Measurements from ENCODE around the gene MAP3K3. TPM values are rescaled to one million over a fixed set of nuclear protein-coding genes. Genes with fewer than 3 reads are reported as not detected.

Gene MAP3K3
- total and polyA plus RNA-seq, 7 donors, result 8.3 to 27.4 (median 22.1) TPM

DNA sequence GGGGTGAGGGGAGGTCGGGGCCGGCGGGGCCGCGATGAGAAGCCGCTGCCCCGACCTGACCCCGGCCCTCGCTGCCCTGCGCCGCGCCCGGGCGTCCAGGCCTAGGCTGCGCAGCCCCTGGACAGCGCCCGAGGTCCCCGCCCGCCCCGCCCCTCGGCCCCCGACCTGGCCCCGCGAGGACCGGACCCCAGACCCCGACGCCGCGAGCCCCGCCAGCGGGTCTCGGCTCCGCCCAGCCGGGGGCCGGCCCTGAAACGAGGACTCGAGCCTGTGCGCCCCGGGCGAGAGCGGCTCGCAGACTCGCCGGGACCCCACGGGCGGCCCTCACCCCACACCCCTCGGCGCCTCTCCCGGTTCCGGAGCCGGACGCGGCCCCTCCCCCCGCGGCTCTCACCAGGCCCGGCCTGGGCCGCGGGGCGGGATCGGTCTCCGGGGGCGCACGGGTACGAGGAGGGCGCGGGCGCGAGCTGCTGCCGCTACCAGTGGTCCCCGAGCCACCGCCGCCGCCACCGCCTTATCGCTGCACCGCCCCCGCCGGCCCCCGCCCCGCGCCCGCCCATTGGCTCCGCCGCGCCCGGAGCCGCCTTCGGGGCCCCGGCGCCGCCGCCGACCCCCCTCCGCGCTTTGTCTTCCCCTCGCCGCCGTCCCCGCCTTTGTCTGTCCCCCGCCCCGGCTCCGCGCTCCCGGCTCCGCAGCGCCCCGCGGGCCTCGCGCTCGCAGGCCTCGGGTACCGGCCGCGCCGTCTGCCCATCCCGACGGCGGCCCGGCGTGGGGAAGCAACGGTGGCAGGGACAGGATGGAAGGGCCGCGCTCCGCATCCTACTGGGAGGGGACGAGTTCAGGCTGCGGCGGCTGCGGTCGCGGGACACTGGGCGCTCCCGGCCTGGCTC, 77.7 kb downstream of the MAP3K3 start, which contains the start of gene LIMD2:
LIMD2 (minus strand) TSS at position 488 of the 890 bp plus-strand sequence. CDS start 827 bp downstream, outside the sequence.
- no peaks in the 10 kb centered on the region for H3K9me3 ChIP-seq
- H3K27me3 ChIP-seq (ENCODE audit: insufficient read depth in 3 of 3, low read length in 2 of 3), result peaks cover 0 to 28% (median 0%) of the 10 kb centered on the region in 3 donors
- peak within 1 kb of the TSS; percentile 67 for H3K4me3 ChIP-seq
- peaks cover 0 to 33% of the 10 kb centered on the region in 2 donors for H3K36me3 ChIP-seq (ENCODE audit: insufficient read depth in 1 of 2, low read depth in 1 of 2)
- WGBS, 3 donors, result 0 to 1% (median 0%) methylated on average over 51 to 132 of the region's 133 CpGs
- DNase-seq (peak; percentile 63 to 77), ATAC-seq (peak in 2 of 4 donors; percentile 20 to 21)
- TF ChIP-seq CTCF (IDR thresholded peaks at IDR 0.05), result no peak
- peaks cover 23% of the 10 kb centered on the region for H3K4me1 ChIP-seq
- H3K27ac ChIP-seq, result peak within 1 kb of the TSS; percentile 46
- intact Hi-C loops (cut with DNase I), result loop anchor here in 1 of 2 donors (5.0 kb wide), 1 partner anchor 137 kb away; no protein-coding TSS in a partner anchor

DNA sequence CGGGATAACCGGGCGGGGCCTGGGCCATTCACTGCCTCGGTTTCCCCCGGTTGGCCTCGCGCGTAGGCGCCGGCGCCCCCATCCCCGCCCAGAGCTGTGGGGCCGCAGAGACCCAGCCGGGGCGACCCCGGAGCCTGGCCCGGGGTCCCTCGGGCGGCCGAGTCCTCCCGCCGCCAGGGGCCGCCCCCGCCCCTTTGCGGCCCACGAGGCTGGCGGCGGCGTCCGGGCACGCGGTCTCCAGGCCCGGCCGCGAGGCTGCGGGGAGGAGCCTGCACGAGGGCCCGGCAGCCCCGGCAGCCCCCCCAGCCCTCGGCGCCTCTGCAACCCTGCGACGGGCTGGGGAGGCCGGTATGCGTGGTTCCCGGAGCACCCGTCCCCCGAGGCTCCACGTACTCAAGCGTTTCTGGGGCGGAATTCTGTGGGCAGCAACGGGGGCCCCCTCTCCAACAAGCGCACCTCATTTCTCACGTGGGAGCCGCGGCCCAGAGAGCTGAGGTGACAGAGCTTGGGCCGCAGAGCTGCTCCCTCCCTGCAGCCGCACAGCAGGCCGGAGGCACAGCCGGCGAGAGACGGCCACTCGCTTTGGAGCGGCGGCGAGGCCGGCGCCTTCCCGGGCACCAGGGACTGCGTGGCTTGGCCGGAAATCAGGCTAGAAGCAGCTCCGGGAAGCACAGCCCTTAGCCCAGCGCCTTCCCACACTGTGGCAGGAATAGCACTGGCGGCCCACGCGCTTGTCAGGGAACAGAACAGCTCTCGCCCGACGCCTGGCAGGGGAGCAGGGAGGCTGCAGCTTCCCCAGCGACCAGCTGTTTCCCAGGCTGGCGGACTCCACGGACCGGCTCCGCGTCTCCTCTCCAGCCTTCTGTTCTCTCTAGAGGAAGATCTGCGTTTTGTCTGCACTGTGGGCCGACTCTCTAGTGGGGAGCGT, 78.6 kb downstream of the MAP3K3 start:
- DNase-seq, result peak; percentile 61 to 71
- WGBS, 3 donors, result 2 to 4% (median 4%) methylated on average over 59 to 88 of the region's 88 CpGs
- peaks cover 0 to 37% of the 10 kb centered on the region in 2 donors for H3K36me3 ChIP-seq (ENCODE audit: insufficient read depth in 1 of 2, low read depth in 1 of 2)
- peaks cover 23% of the 10 kb centered on the region for H3K4me1 ChIP-seq
- intact Hi-C loops (cut with DNase I), result no loop called here
- H3K27ac ChIP-seq, result peak overlapping the region; percentile 46
- no peak for TF ChIP-seq CTCF (IDR thresholded peaks at IDR 0.05)
- H3K27me3 ChIP-seq (ENCODE audit: insufficient read depth in 3 of 3, low read length in 2 of 3), result peaks cover 0 to 28% (median 0%) of the 10 kb centered on the region in 3 donors
- peak; percentile 19 to 50 (median 24) for ATAC-seq
- peak overlapping the region; percentile 67 for H3K4me3 ChIP-seq
- H3K9me3 ChIP-seq, result no peaks in the 10 kb centered on the region

DNA sequence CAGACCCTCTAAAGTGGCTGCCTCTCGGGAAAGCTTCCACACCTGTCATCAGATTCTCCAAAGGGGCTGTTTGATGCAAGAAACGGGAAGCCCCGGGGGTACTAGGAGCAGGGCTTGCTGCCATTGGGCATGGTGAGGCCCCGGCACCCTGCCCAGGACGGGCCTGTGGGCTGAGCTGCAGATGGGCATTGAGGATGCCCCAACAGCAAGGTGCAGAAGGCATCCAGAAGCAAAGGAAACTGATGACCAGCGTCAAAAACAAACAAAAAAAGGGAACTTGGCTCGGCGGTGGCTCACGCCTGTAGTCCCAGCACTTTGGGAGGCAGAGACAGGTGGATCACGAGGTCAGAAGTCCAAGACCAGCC, 79.2 kb downstream of the MAP3K3 start:
- Histone ChIP-seq H3K4me1 (peaks cover 23% of the 10 kb centered on the region), H3K9me3 (no peaks in the 10 kb centered on the region), H3K4me3 (peak overlapping the region; percentile 67), H3K27me3 (ENCODE audit: insufficient read depth in 3 of 3, low read length in 2 of 3) (peaks cover 0 to 28% (median 0%) of the 10 kb centered on the region in 3 donors), H3K36me3 (ENCODE audit: insufficient read depth in 1 of 2, low read depth in 1 of 2) (peaks cover 0 to 40% of the 10 kb centered on the region in 2 donors), H3K27ac (peak overlapping the region; percentile 46)
- ATAC-seq, result no peak
- no peak for TF ChIP-seq CTCF (IDR thresholded peaks at IDR 0.05)
- intact Hi-C loops (cut with DNase I), result no loop called here
- no peak for DNase-seq
- WGBS, 3 donors, result 59 to 69% (median 64%) methylated on average over 10 of the region's 10 CpGs

DNA sequence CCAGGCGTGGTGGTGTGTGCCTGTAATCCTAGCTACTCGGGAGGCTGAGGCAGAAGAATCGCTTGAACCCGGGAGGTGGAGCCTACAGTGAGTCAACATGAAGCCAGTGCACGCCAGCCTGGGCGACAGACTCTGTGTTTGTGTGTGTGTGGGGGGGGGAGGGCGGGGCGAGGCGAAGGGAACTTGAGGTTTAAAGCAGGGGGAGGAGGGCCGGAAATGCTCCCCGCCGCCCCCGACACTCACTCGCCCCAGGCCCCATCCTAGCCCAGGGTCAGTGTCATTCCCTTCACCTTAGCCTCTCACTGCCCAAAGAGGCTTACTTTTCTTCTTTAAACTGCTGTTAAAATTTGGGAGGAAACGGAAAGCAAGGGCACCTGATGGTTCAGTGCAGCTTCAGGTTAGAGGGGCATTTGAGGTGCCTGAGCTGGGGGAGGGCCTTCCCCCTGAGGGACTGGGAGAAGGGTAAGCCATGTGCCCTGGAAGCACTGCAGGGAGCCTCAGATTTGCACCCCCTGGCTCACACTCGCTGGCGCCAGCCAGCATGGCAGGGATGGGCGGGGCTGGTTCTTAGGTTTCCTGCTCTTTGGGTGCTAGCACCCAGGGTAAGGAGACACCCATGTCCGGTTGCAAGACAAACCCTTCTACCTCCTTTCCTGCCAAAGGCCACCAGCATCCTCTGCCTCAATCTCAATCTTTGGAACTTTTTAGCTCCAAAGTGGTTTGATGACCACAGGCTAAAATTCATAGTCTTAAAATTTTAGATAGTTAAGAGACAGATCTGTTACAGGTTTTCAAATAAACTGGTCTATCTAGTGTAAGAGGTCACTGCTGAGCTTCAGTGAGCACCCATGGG, 79.9 kb downstream of the MAP3K3 start:
- H3K27ac ChIP-seq, result no peak overlapping the region
- no peak for ATAC-seq
- H3K36me3 ChIP-seq (ENCODE audit: insufficient read depth in 1 of 2, low read depth in 1 of 2), result peaks cover 0 to 47% of the 10 kb centered on the region in 2 donors
- intact Hi-C loops (cut with DNase I), result no loop called here
- no peak overlapping the region for H3K4me3 ChIP-seq
- H3K4me1 ChIP-seq, result peaks cover 23% of the 10 kb centered on the region
- no peak for DNase-seq
- no peaks in the 10 kb centered on the region for H3K9me3 ChIP-seq
- WGBS, 3 donors, result 87 to 94% (median 89%) methylated on average over 16 to 19 of the region's 19 CpGs
- peaks cover 0 to 28% (median 0%) of the 10 kb centered on the region in 3 donors for H3K27me3 ChIP-seq (ENCODE audit: insufficient read depth in 3 of 3, low read length in 2 of 3)
- no peak for TF ChIP-seq CTCF (IDR thresholded peaks at IDR 0.05)
